HG02840 (cell line): Measurements from ENCODE around the gene CAPG.
"Not testable (repeated sequence)": the region's sequence is repeated elsewhere in the genome, so short reads cannot be mapped to it uniquely, and the experiment has no call there.

ENCODE experiments used
- ATAC-seq: cut with Tn5 transposase; IDR thresholded peaks from one replicate; pipeline ENCODE4 v1.9.1; 2021; ENCODE audit warnings: mild to moderate bottlenecking, moderate library complexity, moderate number of reproducible peaks; ENCODE audit not compliant: unreplicated experiment, low FRiP score

The CAPG gene

DNA sequence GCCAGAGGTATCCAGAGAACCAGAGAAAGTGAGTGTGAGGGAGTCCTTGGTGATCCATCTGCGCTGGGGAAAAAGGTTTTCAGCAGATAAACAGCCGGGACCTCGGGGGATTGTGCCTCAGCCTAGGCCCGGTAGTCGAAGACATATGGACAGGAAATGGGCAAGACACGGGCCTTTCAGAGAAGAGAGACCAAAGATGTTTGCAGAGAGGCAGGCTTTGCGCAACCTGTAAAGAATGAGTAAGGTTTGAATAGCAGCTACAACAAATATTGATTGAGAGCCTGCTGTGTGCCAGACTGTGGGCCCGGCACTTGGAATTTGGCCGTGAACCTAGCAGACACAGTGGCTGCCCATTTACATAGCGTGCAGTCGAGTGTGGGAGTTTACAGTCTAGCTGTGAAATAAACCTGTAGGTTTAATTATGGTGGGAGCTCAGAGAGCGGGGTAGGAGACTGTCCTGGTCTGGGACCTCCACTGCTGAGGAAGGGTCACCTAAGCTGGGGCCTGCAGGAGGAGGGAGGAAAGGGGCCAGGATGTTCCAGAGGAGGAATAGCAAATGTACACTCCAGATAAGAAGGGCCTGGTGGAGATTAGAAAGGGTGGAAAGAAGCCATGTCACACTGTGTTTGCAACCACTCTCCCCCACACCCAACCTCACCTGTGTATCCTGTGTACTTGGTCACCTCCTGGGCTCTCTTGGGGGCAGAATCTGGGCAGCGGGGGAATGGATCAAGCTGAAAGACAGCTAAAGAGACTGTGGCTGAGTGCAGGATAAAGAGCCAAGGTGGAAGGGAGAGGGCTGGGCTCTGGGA is 11.3 kb upstream of the CAPG start:
- ATAC-seq, result no peak

DNA sequence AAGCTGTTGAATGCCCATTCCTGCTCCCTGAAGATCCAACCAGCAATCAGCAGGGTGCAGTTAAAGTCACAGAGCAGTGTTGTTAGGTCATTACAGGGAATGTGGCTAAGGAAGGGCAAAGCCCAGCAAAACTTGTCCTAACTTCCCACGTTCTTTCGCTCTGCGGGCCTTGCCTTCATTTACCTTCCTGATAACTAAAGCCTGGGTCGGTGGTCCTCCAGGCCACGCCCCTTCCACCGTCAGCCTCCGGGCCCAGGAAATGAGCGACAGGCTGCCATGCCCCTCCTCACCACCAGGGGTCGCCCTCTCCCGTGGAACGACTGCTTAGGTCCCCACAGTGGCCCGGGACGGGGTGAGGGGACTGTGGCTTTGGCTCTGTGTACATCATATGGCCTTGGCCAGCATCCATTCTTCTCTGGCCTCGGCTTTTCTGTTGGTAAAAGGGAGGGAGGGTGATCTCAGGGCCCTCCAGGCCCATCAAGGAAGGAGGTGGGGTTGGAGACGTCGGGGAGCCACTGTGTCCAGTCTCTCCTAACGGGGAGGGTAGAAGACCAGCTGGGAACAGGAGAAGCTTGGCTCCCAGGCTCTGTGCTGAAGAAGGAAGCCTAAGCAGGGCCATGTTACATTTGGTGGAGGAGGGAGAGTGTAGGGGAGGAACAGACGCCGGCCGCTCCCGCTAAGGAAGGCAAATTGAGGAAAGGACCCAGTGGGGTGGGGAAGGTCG is 10.5 kb upstream of the CAPG start:
- no peak for ATAC-seq

DNA sequence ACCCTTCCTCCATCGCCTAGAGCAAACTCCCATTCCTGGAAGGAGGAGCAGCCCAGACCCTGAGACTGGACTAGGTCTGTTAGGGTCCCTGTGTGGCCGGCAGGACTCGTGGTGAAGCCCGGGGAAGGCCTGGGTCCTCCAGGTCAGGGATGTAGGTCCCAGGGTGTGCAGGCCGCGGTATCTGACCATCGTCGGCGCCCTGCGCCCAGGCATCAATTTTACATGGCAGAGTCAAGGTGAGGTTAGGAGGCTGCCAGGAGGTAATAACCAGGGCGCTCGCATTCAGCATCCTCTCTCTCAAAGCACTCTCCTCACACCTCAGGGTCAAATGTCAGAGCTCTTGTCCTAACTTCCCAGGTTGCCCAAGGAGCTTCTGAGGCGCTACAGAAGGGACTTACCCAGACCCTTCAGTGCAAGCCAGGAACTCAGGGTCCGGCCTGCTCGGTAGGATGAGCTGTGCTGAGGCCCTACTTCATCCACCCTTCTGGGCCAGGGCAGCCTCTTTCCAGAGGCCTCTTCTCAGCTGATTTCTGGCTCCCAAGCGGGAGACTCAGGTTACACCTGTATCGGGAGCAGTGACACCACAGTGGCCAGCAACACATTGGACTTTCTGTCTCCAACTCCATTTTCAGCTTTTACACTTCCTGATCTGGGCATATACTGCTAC is 9.0 kb upstream of the CAPG start:
- no peak for ATAC-seq

DNA sequence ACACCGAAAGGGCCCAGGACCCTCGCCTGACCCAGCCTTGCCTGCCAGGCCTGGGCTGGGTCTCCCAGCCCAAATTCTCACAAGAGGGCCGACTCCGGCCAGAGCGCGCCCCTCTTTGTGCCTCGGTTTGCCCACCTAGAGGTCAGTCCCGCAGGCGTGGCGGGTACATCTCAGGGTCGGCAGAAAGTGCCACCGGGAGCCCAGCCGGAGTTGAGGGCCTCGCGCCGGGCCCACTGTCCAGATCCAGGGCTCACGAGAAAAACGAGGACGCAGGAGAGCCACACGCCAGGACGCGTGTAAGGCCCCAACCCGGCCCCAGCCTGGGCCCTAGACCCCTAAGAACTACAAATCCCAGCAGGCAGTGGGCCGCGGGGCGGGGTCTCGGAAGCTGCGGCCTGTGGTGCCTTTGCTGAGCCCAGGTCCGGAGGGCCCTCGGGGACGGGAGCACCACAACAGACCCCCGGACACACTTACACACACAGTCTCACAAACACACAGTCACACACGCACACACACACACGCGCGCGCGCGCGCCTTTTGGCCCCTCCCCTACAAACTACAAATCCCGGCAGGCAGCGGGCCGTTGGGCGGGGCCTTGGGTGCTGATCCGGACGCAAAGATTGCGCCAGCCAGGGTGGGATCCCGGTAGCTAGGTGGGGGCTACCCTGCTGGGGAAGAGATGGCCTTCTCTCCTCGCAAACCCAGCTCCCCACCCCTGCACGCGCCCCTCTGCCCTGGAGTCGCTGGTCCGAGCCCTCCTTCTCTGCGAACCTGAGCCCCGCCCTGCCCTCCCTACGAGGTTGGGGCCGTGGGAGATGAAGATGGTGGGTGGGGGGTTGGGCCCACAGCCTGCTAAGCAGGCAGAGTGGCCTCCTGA is 8.2 kb upstream of the CAPG start, which contains the start of gene SH2D6:
Gene SH2D6 (plus strand): TSS at position 583 of the 877 bp plus-strand sequence. CDS start 10,752 bp downstream, outside the sequence.
- ATAC-seq, result peak; percentile 74

DNA sequence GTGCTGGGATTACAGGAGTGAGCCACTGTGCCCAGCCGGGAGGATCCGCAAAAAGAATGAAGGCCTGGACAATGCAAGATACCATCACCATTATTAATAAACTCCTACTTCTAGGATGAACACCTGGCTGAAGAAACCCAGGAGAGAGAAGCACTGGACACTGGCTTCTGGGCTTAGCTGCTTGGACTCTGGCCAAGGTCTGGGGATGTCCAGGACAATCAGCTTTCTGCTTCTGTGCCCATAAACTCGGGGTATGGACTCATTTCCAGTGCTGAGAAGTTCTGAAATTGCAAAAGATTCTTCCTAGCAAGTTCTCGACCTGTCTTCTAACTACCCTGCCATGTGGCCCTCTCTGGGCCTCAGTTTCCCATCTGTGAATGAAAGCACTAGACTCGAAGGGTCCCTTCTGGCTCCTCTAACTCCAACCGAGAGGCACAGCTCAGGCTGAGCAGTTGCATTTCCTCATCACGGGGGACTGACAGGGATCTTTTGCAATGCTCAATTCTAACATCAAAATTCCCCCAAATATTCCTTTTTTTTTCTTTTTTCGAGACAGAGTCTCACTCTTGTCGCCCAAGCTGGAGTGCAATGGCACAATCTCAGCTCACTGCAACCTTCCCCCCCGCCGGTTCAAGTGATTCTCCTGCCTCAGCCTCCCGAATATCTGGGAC is 5.9 kb upstream of the CAPG start:
- no peak for ATAC-seq

DNA sequence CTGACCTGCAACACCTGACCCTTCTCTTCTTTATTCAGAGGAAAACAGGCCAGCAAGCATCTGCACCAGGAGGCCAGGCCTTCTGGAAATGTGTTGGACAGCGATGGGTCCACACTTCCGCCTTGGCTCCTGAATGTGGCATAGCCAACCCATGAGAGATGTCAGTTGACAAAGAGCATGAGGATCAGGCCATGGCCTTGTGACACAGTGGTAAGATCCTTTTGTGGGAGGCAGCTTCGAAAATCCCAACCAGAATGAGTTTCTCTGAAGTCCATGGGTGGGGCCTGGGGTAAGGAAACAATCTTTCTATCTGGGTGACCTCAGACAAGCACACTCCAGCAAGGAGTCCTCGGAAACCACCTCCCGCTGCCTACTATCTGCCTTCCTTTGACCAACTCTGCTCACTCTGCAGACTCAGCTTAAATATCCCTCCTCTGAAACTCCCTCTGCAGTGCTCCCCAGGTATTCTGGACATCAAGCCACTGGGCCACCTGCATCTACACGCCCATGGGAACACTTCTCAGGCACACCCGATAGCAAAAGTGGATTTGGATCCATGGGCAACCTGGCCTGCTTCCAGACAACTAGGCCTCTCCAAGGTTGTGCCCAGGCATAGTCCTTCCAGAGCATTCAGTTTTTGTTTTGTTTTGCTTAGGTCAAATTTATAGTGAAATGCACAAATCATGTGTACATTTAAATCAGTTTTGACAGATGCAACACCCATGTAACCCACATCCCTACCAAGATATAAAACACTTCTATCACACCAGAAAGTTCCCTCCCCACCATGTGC is 4.8 kb upstream of the CAPG start:
- ATAC-seq, result no peak

DNA sequence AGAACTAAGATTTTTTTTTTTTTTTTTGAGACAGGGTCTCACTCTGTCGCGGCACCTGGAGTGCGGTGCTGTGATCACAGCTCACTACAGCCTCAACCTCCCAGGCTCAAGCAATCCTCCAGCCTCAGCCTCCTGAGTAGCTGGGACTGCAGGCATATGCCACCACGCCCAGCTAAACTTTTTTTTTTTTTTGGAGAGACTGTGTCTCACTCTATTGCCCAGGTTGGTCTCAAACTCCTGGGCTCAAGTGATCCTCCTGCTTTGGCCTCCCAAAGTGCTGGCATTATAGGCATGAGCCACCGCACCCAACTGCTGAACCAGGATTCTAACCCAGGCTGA is 4.2 kb upstream of the CAPG start:
- ATAC-seq, result not testable (repeated sequence)

DNA sequence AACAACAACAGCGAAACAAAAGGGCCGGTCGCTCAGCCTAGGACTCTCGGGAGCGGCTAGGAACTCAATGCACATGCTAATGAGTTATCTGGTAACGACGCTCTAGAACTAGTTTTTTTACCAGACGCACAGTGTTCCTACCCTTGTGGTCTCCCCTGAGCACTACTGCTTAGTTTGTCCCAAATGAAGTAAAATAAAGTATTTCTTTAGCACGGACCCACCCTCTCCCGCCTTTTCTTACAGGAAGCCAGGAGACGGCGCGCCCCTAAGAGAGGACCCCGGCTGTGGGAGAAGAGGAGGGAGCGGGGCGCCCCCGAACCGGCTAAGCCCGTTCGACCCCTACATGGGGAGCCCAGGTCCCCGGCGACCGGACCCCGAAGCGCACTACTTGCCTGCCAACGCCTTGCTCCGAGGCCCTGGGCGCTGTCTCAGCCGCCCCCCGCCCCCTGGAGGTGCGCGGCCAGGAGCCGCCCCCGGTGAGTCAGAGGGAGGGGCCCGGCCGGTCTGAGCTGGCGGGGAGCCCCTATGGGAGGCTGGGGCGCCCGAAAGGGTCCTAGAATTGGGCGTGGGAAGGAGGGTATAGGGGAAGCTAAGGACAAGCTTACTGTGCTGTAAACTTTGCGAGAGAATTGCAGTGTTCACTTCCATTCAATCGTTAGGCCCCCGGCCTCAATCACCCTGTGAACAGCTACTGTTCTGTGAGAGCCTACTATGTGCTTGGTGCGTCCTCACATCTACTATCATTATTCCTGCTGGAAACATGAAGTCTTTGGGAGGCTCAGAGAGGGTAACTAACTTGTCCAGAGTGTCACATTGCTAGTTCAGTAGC is 3.6 kb upstream of the CAPG start:
- no peak for ATAC-seq

DNA sequence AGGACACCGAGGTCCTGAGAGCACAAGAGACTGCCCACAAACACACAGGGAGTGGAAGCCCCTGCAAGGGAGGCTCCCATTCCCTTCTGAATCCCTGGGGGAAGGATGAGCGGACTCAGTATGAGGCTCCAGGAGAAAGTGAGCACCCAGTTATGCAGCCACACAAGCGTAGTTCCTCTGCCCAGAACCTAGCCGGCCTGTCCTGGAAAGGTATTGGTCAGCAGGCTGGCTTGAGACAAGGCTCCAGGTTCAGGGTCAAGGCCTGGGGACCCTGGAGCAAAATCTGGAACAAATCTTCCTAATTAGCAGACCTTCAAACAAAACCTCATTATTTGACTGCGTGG is 1.2 kb upstream of the CAPG start:
- ATAC-seq, result no peak

DNA sequence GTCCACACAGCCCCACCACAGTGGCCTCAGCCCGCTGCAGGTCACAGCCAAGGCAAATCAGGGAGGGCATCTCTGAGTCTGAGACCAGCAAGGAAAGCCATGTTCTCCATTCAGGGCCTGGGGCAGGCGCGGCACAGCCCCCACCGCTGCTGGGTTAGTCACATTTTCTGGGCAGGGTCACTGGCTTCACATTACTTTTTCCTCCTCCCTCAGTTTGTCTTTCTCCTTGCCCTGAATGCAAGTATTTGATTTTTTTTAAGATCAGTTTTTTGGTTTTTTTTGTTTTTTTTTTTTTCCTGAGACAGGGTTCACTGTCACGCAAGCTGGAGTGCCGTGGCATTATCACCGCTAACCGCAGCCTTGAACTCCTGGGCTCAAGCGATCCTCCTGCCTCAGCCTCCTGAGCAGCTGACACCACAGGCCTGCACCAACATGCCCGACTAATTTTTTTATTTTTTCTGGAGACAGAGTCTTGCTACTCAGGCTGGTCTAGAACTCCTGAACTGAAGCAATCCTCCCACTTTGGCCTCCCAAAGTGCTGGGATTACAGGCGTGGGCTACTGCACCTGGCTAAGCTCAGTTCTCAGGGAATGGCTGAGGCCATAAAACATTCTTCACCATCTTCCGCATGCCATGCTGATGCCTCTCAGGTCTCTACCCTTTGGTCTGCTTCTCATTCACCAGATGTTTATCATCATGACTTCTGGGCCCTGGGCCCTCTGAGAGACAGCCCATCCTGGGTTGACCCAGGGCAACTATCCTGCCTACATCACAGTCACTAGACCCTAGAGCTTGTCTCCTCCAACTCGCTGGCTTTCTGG is 628 bp upstream of the CAPG start:
- no peak for ATAC-seq

DNA sequence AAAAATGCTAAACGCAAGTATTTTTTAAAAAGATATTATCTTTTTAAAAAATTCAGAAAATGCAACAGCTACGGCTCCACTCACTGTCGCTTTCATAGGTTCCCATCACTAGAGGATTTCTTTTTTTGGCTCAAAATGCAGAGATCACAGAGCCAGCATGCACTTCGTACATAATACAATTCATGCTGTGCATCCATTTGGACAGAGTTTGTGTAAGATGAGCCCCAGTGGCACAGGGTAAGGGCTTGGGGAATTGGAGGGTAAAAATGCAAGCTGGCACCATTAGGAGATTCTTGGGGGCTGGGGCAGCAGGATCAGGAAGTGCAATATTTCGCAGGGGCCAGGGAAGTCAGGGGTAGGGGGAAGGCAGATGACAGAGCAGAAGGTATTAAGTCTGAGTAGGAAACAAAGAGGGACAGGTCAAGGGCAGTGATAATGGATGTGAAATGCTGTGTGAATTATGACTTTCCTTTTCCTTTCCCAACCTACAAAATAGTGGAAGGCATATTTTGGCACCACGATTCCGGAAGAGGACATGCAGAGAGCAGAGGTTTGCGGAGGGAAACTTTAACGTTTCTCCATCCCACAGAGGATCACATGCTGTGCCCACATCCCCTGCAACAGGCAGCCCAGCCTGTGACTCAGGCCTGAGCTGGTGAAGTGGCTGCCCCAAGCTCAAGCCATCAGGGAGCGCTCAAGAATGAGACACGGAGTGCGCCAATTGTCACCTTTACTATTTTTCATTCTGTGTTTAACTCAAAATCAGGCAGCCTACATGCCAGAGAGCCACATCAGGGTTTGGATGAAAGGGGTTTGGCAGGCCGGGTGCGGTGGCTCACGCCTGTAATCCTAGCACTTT is 4.7 kb downstream of the CAPG start:
- ATAC-seq, result no peak

DNA sequence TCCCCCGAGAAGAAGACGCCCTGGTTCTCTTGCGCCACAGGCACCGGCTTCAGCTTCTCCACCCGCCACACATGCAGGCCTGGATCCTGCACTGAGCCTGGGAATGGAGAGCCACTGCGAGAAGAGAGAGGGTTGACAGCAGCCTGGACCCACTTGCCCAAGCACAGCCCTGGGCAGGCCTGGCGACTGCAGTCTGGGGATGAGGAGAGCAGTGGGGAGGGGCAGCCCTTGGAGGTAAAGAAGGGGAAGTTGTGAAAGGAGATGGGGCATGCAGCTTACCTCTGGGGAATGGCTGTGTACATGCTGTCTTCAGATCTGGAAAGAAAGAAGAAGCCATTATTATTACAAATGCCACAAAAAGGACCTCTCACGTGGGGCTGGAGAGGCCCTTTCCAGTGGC is 8.3 kb downstream of the CAPG start:
- ATAC-seq, result no peak

DNA sequence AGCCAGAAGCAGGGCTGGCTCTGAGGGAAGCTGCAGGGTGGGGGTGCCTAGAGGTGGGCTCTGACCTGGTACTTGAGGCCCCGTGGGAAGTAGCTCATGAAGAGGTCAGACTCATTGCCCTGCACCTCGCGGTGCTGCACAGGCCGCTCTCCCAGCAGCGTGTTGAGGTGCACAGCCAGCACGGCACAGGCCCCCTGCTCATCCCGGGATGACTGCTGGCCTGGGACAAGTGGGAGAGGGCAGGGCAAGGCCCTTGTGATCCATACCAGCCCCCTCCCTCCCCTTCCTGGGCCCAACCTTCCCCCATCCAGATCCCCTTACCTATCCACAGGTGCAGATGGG is 8.7 kb downstream of the CAPG start:
- no peak for ATAC-seq

DNA sequence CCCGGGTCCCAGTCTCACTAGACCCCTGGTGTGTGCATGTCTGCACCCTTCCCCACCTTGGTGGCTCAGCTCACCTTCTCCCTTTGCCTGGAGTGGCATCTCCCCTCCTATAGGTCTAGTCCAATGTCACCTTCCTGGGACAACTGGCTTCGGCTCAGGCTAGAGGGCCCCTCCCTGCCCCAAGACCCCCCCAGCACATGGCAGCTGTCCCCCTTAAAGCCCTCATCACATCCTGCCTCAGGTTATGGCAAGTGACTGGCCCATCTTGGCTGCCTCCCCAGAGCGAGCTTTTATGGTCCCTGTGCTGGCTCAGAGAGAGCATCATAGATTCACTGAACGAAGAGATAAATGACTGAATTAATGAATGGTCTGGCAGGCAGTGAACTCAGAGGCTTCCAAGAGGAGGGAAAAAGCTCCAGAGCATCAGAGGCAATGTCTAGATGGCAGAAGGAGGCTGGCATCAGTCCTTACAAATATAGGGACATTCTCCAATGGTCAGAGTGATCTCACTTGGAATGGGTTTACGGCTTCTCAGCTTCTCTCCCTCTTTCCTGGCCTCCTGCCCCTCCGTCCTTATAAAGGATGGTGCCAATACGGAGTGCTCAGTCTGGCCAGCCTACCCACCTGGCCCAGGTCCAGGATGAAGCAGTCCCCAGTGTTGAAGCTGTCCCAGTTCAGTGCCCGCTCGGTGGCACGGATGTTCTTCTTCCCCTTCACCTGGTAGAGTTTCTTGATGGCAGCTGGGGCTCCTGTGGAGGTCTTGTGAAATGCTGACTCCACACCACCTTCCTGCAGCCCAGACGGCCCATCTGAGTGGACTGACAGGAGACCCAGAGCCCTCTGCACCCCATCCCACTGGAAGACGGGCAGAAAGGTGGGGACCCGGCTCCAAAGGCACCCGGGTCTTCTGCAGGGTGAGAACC is 9.4 kb downstream of the CAPG start:
- no peak for ATAC-seq

DNA sequence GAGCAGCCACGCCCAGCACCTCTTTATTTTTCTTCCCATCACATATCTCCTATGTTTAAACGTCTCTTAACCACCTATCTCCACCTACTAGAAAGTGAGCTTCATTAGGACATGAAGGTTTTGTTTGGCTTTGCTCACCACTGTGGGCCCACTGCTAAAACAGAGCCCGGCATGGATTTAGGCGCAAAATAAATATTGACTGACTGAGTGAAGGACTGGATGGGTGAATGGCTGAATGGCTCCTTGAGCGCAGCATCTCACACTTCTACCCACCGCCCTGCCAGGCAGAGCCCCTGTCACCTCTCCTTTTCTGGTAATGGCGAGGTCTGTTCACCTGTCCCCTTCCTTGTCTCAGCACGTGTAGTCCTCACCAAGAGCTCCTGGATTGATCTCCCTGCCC is 10.1 kb downstream of the CAPG start:
- ATAC-seq, result no peak

DNA sequence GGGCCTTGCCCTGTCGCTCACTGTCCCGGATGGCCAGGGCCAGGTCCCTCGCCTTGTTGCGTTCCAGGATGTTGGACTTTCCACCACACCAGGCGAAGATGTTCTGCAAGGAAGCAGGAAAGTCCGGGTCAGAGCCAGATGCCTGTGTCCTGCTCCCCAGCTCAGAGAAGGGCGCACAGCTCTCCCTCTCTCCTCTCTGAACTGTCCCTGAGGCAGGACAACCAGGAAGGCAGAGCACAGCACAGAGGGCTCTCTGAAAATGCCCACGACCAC is 11.0 kb downstream of the CAPG start:
- ATAC-seq, result no peak
